ENCODE data around the gene ST3GAL3. TPM values are rescaled to one million over a fixed set of nuclear protein-coding genes. Genes with fewer than 3 reads are reported as not detected.

The ST3GAL3 gene
- total RNA-seq, 1 donor from 2014 or later: 18.7 TPM

- intact Hi-C loops (cut with DNase I): loop anchor here (5.0 kb wide), 1 partner anchor 168 kb away; no protein-coding TSS in a partner anchor
- Histone ChIP-seq H3K9me3 (no peaks in the 10 kb centered on the region), H3K27me3 (no peaks in the 10 kb centered on the region), H3K4me1 (peaks cover 41% of the 10 kb centered on the region), H3K36me3 (no peaks in the 10 kb centered on the region), H3K27ac (peak overlapping the region; percentile 45), H3K4me3 (no peak overlapping the region)
- no peak for DNase-seq (ENCODE audit: extremely low spot score in 2 of 2)
- TF ChIP-seq POLR2AphosphoS5 (IDR thresholded peaks at IDR 0.05; ENCODE audit: insufficient read depth in 1 of 2, low read depth in 1 of 2) (no peak), CTCF (IDR thresholded peaks at IDR 0.05) (no peak), POLR2A (IDR thresholded peaks at IDR 0.05) (no peak)
Observed at GRCh38 chr1:43930168-43930948, 223.0 kb downstream of the ST3GAL3 start.

- Histone ChIP-seq H3K4me3 (no peak overlapping the region), H3K27ac (no peak overlapping the region), H3K4me1 (peaks cover 46% of the 10 kb centered on the region), H3K27me3 (no peaks in the 10 kb centered on the region), H3K36me3 (no peaks in the 10 kb centered on the region), H3K9me3 (no peaks in the 10 kb centered on the region)
- intact Hi-C loops (cut with DNase I): loop anchor here (5.0 kb wide), 1 partner anchor 169 kb away; no protein-coding TSS in a partner anchor
- TF ChIP-seq POLR2A (IDR thresholded peaks at IDR 0.05) (no peak), CTCF (IDR thresholded peaks at IDR 0.05) (no peak), POLR2AphosphoS5 (IDR thresholded peaks at IDR 0.05; ENCODE audit: insufficient read depth in 1 of 2, low read depth in 1 of 2) (no peak)
- DNase-seq (ENCODE audit: extremely low spot score in 2 of 2): no peak
Observed at GRCh38 chr1:43930949-43931275, 223.6 kb downstream of the ST3GAL3 start.

GRCh38 chr1:43931711-43932660, 224.7 kb downstream of the ST3GAL3 start:
- no peaks in the 10 kb centered on the region for H3K36me3 ChIP-seq
- H3K9me3 ChIP-seq: no peaks in the 10 kb centered on the region
- TF ChIP-seq POLR2AphosphoS5 (IDR thresholded peaks at IDR 0.05; ENCODE audit: insufficient read depth in 1 of 2, low read depth in 1 of 2) (no peak), CTCF (IDR thresholded peaks at IDR 0.05) (no peak), POLR2A (IDR thresholded peaks at IDR 0.05) (no peak)
- no peaks in the 10 kb centered on the region for H3K27me3 ChIP-seq
- H3K4me3 ChIP-seq: no peak overlapping the region
- H3K27ac ChIP-seq: no peak overlapping the region
- intact Hi-C loops (cut with DNase I): loop anchor here (5.0 kb wide), 1 partner anchor 170 kb away; no protein-coding TSS in a partner anchor
- DNase-seq (ENCODE audit: extremely low spot score in 2 of 2): no peak
- H3K4me1 ChIP-seq: peaks cover 54% of the 10 kb centered on the region

GRCh38 chr1:43932786-43933385, 225.6 kb downstream of the ST3GAL3 start:
- intact Hi-C loops (cut with DNase I): loop anchor here (5.0 kb wide), 1 partner anchor 171 kb away; no protein-coding TSS in a partner anchor
- H3K4me1 ChIP-seq: peaks cover 63% of the 10 kb centered on the region
- no peaks in the 10 kb centered on the region for H3K27me3 ChIP-seq
- peak overlapping the region; percentile 38 to 50 for H3K4me3 ChIP-seq
- peak overlapping the region; percentile 11 for H3K27ac ChIP-seq
- TF ChIP-seq CTCF (IDR thresholded peaks at IDR 0.05): no peak
- TF ChIP-seq POLR2A (IDR thresholded peaks at IDR 0.05): no peak
- TF ChIP-seq POLR2AphosphoS5 (IDR thresholded peaks at IDR 0.05; ENCODE audit: insufficient read depth in 1 of 2, low read depth in 1 of 2): no peak
- DNase-seq (ENCODE audit: extremely low spot score in 2 of 2): no peak
- H3K9me3 ChIP-seq: no peaks in the 10 kb centered on the region
- H3K36me3 ChIP-seq: no peaks in the 10 kb centered on the region

Measured in vagina (tissue), 2 donors.